HepG2 (cell line): ENCODE data around the gene KLHL18. TPM values are rescaled to one million over a fixed set of nuclear protein-coding genes. Genes with fewer than 3 reads are reported as not detected.

Experiments used
- CBX2 ChIP-seq, 2 experiments: fragments of 200-600 bp in 1 of 2; sonication (generic); formaldehyde crosslinking in 1 of 2; IDR thresholded peaks; 2 replicates each; pipeline versions ENCODE4 v1.7.0 to v1.8.1; 2018 to 2022; ENCODE audit warnings: low read depth in 2 of 2, low read length in 1 of 2, mild to moderate bottlenecking in 1 of 2, missing genetic modification reagents in 1 of 2
- DNMT3B ChIP-seq: conservative IDR thresholded peaks from 2 replicates; pipeline ENCODE4 v1.6.1; 2016; ENCODE audit warnings: missing biosample characterization, control low read depth
- HDAC2 ChIP-seq: sonication (generic); formaldehyde crosslinking; IDR thresholded peaks from 2 replicates; pipeline ENCODE4 v1.4.0; 2020; ENCODE audit warnings: missing genetic modification reagents
- NCOA5 ChIP-seq: sonication (generic); formaldehyde crosslinking; IDR thresholded peaks from 2 replicates; pipeline ENCODE4 v1.4.0; 2020; ENCODE audit warnings: missing genetic modification reagents
- NFYB ChIP-seq: sonication (generic); formaldehyde crosslinking; IDR thresholded peaks from 2 replicates; pipeline ENCODE4 v1.4.0; 2020; ENCODE audit warnings: missing genetic modification reagents
- PHF21A ChIP-seq: sonication (generic); formaldehyde crosslinking; IDR thresholded peaks from 2 replicates; pipeline ENCODE4 v1.5.0; 2020; ENCODE audit warnings: mild to moderate bottlenecking, missing genetic modification reagents
- REXO4 ChIP-seq: sonication (generic); formaldehyde crosslinking; IDR thresholded peaks from 2 replicates; pipeline ENCODE4 v1.8.0; 2022; ENCODE audit warnings: missing genetic modification reagents, mild to moderate bottlenecking, borderline replicate concordance
- RNF2 ChIP-seq: fragments of 450-650 bp; conservative IDR thresholded peaks from 2 replicates; pipeline ENCODE4 v1.6.1; 2016; ENCODE audit warnings: low read depth
- ZFP36L1 ChIP-seq: sonication (generic); formaldehyde crosslinking; IDR thresholded peaks from 2 replicates; pipeline ENCODE4 v1.8.0; 2022; ENCODE audit warnings: mild to moderate bottlenecking, missing genetic modification reagents, moderate library complexity
- ZNF329 ChIP-seq: sonication (generic); formaldehyde crosslinking; IDR thresholded peaks from 2 replicates; pipeline ENCODE4 v1.9.0; 2021; ENCODE audit warnings: low read depth, mild to moderate bottlenecking, missing genetic modification reagents
- ZNF766 ChIP-seq: sonication (generic); formaldehyde crosslinking; IDR thresholded peaks from 2 replicates; pipeline ENCODE4 v1.5.0; 2020; ENCODE audit warnings: missing genetic modification reagents, borderline replicate concordance
- ZNF772 ChIP-seq: sonication (generic); formaldehyde crosslinking; IDR thresholded peaks from 2 replicates; pipeline ENCODE4 v1.5.0; 2020; ENCODE audit warnings: mild to moderate bottlenecking, missing genetic modification reagents
- polyA plus RNA-seq, 8 experiments: library from polyadenylated mRNA; depleted of rRNA in 3 of 8; stranded (reverse) in 7 of 8; unstranded in 1 of 8; fragments of >200 nt; fragmentation: Illumina TruSeq in 4 of 8; extraction: Trizol in 4 of 8; gene quantifications; 2 replicates each; pipeline versions ENCODE4 v1.2.1 to v1.2.3, GENCODE V29; 2011 to 2016; ENCODE audit warnings: low read depth in 4 of 8, missing spikeins in 1 of 8, mixed read lengths in 1 of 8; ENCODE audit not compliant: insufficient read depth in 1 of 8
- total RNA-seq, 5 experiments: library from RNA; depleted of rRNA; stranded (reverse); fragments of >200 nt; fragmentation: Illumina TruSeq; extraction: Trizol; gene quantifications; 2 replicates each; pipeline ENCODE4 v1.2.3, GENCODE V29; 2016; ENCODE audit warnings: low read depth in 1 of 5
- TF ChIP-seq, protein P1 (sequence below): sonication (generic); formaldehyde crosslinking; IDR thresholded peaks from 2 replicates; pipeline ENCODE4 v1.5.1; 2020; ENCODE audit warnings: mild to moderate bottlenecking, moderate library complexity, missing genetic modification reagents
- TF ChIP-seq, protein P2 (sequence below), 2 experiments: fragments of 450-650 bp in 1 of 2; sonication (generic) in 1 of 2; formaldehyde crosslinking in 1 of 2; IDR thresholded peaks; 2 replicates each; pipeline versions ENCODE4 v1.6.1 to v1.8.0; 2016 to 2022; ENCODE audit warnings: antibody characterized with exemption in 1 of 2, mild to moderate bottlenecking in 1 of 2, missing genetic modification reagents in 1 of 2
- TF ChIP-seq, protein P3 (sequence below): IDR thresholded peaks from 2 replicates; pipeline ENCODE4 v1.6.1; 2018; ENCODE audit warnings: missing genetic modification reagents, mild to moderate bottlenecking, missing compliant biosample characterization
- TF ChIP-seq, protein P4 (sequence below): sonication (generic); formaldehyde crosslinking; IDR thresholded peaks from 2 replicates; pipeline ENCODE4 v1.4.0; 2020; ENCODE audit warnings: mild to moderate bottlenecking, missing genetic modification reagents

The KLHL18 gene
- total and polyA plus RNA-seq, 2 of the 13 experiments (the other 11 are each of a cell fraction or from before 2014, with no cell fraction given) = 17.5 to 18.8 TPM

DNA sequence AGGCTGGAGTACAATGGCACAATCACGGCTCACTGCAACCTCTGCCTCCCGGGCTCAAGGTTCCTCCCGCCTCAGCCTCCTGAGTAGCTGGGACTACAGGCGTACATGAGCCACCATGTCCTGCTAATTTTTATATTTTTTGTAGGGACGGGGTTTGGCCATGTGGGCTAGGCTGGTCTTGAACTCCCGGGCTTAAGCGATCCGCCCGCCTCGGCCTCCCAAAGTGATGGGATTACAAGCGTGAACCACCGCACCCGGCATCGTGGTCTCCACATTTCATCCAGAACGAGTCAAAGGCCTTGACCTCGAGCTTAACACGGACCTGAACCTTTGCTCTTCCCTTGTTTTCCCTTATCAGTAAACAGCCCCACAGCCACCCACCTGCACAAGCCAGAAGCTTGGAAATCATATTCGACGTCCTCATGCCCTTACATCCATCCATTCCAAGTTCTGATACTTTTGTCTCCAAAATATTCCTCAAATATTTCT lies 96.7 kb downstream of the KLHL18 start (continued):
- TF ChIP-seq, protein P1, sequence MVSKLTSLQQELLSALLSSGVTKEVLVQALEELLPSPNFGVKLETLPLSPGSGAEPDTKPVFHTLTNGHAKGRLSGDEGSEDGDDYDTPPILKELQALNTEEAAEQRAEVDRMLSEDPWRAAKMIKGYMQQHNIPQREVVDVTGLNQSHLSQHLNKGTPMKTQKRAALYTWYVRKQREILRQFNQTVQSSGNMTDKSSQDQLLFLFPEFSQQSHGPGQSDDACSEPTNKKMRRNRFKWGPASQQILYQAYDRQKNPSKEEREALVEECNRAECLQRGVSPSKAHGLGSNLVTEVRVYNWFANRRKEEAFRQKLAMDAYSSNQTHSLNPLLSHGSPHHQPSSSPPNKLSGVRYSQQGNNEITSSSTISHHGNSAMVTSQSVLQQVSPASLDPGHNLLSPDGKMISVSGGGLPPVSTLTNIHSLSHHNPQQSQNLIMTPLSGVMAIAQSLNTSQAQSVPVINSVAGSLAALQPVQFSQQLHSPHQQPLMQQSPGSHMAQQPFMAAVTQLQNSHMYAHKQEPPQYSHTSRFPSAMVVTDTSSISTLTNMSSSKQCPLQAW (CRISPR knock-in tag) = peak; percentile 52; the same call in 1 of the 2 replicates
- TF ChIP-seq, protein P2, sequence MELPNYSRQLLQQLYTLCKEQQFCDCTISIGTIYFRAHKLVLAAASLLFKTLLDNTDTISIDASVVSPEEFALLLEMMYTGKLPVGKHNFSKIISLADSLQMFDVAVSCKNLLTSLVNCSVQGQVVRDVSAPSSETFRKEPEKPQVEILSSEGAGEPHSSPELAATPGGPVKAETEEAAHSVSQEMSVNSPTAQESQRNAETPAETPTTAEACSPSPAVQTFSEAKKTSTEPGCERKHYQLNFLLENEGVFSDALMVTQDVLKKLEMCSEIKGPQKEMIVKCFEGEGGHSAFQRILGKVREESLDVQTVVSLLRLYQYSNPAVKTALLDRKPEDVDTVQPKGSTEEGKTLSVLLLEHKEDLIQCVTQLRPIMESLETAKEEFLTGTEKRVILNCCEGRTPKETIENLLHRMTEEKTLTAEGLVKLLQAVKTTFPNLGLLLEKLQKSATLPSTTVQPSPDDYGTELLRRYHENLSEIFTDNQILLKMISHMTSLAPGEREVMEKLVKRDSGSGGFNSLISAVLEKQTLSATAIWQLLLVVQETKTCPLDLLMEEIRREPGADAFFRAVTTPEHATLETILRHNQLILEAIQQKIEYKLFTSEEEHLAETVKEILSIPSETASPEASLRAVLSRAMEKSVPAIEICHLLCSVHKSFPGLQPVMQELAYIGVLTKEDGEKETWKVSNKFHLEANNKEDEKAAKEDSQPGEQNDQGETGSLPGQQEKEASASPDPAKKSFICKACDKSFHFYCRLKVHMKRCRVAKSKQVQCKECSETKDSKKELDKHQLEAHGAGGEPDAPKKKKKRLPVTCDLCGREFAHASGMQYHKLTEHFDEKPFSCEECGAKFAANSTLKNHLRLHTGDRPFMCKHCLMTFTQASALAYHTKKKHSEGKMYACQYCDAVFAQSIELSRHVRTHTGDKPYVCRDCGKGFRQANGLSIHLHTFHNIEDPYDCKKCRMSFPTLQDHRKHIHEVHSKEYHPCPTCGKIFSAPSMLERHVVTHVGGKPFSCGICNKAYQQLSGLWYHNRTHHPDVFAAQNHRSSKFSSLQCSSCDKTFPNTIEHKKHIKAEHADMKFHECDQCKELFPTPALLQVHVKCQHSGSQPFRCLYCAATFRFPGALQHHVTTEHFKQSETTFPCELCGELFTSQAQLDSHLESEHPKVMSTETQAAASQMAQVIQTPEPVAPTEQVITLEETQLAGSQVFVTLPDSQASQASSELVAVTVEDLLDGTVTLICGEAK (IDR thresholded peaks at IDR 0.05) = no peak
- TF ChIP-seq, protein P2 (CRISPR knock-in tag; IDR thresholded peaks at IDR 0.05) = peak; percentile 84
- TF ChIP-seq ZNF766 (CRISPR knock-in tag) (0 out of 2 replicates have a peak, but pooled peaks have one; percentile 56), NCOA5 (CRISPR knock-in tag) (no peak), DNMT3B (CRISPR knock-in tag) (peak; percentile 44; the same call in 1 of the 2 replicates), HDAC2 (CRISPR knock-in tag) (peak; percentile 87), CBX2 (IDR thresholded peaks at IDR 0.05; ENCODE audit: low read depth, low read length) (no peak), CBX2 (CRISPR knock-in tag; IDR thresholded peaks at IDR 0.05; ENCODE audit: low read depth) (0 out of 2 replicates have a peak, but pooled peaks have one; percentile 50), RNF2 (peak; percentile 77), NFYB (no peak), PHF21A (CRISPR knock-in tag) (peak; percentile 72), ZNF329 (CRISPR knock-in tag) (0 out of 2 replicates have a peak, but pooled peaks have one; percentile 68), ZFP36L1 (CRISPR knock-in tag) (peak; percentile 80; the same call in 1 of the 2 replicates), ZNF772 (CRISPR knock-in tag) (peak; percentile 63), REXO4 (CRISPR knock-in tag) (0 out of 2 replicates have a peak, but pooled peaks have one; percentile 52)
- TF ChIP-seq, protein P3, sequence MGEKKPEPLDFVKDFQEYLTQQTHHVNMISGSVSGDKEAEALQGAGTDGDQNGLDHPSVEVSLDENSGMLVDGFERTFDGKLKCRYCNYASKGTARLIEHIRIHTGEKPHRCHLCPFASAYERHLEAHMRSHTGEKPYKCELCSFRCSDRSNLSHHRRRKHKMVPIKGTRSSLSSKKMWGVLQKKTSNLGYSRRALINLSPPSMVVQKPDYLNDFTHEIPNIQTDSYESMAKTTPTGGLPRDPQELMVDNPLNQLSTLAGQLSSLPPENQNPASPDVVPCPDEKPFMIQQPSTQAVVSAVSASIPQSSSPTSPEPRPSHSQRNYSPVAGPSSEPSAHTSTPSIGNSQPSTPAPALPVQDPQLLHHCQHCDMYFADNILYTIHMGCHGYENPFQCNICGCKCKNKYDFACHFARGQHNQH (CRISPR knock-in tag) = peak; percentile 84
- TF ChIP-seq, protein P4, sequence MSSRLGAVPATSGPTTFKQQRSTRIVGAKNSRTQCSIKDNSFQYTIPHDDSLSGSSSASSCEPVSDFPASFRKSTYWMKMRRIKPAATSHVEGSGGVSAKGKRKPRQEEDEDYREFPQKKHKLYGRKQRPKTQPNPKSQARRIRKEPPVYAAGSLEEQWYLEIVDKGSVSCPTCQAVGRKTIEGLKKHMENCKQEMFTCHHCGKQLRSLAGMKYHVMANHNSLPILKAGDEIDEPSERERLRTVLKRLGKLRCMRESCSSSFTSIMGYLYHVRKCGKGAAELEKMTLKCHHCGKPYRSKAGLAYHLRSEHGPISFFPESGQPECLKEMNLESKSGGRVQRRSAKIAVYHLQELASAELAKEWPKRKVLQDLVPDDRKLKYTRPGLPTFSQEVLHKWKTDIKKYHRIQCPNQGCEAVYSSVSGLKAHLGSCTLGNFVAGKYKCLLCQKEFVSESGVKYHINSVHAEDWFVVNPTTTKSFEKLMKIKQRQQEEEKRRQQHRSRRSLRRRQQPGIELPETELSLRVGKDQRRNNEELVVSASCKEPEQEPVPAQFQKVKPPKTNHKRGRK = no peak
